HG02938 (cell line): ENCODE measurements around the gene CD9.
"Not testable (repeated sequence)": the region's sequence is repeated elsewhere in the genome, so short reads cannot be mapped to it uniquely, and the experiment has no call there.

ENCODE experiments used
- ATAC-seq: cut with Tn5 transposase; IDR thresholded peaks from one replicate; pipeline ENCODE4 v1.9.1; 2021; ENCODE audit warnings: mild to moderate bottlenecking, moderate library complexity; ENCODE audit not compliant: unreplicated experiment

Gene CD9

DNA sequence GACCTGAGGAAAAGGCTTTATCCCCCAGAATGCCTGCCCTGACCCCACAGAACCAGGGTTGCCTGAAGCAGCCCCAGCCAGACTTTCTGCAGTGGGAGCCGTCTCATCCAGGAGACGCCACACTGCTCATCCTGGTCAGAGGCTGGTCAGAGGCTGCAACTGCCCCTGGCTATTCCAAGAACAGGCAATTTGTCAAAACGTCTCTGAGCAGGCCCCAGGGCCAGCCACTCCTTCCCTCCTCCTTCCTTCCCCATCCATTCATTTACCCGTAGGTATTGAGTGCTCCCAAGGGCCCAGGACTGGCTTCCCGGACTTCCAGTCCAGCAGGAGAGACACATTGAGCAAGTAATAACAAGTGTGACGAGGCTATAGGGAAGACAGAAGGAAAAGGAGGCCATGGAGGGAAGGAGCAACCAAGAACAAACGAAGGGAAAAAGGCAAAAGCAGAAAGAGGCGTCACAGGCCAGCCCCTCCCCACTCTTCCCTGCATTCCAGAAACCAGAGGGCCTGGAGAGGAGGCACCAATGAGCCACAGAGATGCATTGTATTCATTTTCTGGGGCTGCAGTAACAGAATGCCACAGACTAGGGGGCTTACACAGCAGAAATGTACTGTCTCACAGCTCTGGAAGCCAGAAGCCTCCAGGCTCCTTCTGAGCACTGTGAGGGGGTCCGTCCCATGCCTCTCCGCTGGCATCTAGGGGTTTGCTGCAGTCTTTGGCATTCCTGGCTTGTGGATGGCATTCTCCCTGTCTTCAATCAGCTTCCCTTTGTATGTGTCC lies 21.0 kb upstream of the CD9 start:
- ATAC-seq = no peak

DNA sequence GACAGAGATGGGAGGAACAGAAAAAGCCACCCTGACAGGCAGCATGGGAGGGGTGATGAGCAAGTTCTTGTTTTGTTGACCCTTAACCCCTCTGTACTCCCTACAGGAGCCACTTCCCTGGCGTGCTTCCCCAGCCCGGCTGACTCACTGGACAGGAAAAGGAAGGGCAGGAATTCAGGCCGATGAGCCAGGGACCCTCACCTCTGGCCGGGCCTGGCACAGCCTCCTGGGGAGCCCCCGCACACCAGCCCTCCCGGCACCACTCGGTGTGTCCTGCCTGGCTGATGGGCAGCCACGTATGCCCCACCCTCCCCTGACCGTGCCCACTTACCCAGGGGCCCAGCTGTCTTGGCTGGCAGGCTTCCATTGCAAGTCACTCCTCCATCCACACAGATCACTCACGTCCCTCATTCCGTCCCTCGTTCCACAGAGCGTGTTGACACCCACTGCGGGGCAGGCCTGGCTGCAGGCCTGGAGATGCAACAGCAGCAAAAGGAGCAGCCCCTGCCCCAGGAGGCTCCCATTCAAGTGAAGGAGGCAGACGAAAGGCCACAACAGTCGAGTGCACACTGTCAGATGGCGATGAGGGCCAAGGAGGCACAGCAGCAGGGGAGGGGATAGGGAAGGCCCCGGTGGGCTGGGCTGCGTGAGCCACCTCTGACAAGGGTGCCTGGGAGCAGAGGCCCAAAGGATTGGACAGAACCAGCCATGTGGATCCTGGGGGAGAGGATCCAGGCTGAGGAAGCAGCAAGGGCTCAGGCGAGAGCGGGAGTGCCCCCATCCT lies 19.7 kb upstream of the CD9 start:
- ATAC-seq = no peak

DNA sequence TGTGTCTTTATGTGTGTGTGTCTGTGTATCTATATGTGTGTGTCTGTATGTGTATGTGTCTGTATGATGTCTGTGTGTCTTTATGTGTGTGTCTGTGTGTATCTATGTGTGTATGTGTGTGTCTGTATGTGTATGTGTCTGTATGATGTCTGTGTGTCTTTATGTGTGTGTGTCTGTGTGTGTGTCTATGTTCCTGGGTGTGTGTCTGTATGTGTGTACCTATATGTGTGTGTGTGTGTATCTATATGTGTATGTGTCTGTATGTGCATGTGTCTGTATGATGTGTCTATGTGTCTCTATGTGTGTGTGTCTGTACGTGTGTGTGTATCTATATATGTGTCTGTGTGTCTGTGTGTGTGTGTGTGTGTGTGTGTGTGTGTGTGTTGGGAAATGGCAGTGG lies 19.0 kb upstream of the CD9 start:
- no peak for ATAC-seq

DNA sequence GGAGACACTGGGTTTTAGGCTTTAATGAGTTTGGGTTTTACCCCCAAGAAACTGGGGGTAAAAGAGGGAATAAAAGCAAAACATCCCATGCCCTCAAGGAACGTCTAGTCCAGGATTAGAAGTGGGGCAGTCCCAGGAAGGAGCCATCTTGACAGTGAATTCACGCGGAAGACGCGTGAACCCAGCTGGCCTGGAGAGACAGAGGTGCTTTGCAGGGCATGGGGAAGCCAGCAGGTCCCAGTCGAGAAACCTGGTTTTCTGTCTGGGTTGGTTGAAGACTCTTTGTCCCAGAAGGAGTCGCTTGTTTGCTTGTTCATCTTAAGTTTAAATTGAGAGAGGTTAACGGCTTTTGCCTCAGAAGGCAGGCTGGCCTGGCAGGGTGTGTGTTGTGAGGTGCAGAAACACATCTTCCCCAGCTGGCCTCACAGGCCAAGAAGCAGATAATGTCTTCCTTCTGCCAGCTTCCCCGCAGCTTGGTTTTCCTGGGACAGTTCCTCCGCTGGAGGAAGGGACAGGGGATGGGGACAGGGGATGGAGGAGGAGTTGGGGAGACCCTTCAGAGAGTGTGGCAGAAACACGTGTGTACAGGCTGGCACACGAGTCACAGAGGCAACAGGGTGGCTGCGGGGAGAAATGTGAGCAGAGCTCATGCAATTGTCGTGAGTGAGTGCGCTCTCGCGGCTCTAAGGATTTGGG lies 18.5 kb upstream of the CD9 start:
- no peak for ATAC-seq

DNA sequence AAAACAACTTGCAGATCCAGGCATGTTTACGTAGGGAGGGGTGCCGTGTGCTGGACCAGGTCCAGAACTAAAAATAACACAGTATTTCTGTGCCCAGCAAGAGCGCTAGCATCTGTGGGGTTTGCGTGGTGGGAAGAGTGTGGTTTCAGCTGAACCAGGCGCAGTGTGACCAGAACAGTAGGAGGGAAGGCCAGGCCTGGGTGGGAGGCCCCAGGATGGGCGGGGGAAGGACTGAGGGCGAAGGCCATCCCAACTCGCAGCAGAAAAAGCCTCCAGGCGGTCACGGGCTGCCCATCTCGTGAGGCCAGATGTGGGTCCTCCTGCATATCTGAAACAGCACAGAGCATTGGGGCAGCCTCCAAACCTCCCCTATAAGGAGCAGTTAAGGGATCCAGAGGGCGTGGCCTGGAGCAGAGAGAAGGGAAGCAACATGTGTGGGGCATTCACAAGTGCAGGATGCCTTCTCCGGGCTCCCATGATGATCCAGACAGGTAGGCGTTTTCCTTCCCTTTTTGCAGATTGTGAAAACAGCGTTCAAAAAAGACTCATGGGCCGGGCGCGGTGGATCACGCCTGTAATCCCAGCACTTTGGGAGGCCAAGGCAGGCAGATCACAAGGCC lies 17.8 kb upstream of the CD9 start:
- no peak for ATAC-seq

DNA sequence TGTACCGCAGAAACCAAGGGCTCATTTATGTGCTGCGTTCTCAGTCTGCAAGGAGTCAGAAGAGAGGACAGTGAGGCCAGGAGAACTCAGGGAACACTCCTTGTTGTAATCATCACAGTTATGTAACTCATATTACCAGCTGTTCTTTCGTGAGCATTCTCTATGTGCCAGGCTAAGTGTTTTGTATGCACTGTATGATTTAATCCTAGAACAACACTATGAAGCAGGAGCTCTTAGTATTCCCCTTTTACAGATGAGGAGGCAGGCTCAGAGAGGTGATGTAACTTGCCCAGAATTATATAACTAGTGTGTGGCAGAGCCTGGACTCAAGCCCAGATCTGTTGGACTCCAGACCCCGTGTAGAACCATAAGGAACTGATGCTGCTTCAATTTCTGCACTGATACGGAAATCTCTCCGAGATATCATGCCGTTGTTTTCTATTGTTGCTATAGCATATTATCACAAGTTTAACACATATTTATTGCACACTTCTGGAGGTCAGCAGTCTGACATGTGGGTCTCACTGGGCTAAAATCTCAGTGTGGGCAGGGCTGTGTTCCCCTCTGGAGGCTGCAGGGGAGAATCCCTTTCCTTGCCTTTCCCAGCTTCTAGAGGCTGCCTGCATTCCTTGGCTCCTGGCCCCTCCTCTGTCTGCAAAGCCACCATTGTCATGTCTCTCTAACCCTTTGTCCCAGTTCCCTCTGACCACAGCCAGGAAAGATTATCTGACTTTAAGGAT lies 16.3 kb upstream of the CD9 start:
- ATAC-seq = no peak

DNA sequence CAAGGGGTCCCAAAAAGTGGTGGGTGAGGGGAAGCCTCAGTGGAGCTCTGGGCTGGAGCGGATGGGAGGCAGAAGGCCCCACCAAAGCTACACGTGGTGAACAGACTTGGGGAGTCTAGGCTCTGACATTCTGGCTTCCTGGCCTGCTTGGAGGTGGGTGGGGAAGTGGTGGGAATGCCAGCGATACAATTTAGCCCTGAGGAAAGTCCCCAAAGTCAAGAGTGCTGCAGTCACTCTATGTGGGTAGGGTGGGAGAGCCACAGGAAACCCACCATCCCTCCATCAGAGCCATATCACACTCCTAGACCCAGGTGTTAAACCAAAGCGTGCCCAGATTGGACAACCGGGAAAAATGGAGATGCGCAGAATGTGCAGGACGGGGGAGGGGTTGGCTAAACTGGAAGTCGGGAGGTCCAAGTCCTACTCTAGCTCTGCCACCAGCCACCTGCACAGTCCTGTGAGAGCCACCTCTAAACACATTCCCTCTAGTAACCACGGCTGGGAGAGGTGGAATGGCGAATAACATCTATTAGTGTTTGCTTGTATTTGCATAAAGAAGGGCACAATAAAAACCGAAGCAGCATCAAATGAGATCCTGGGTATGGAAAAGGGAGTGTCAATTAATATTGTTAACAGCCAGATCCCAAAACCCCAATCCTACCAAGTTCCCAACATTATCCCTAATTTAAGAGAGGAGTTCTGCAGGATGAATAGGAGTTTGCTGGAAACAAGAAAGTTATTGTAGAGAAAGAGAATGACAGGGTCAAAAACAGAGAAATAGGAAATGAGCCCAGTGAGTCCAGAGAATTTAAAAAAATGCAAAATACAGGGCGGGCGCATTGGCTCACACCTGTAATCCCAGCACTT lies 14.0 kb upstream of the CD9 start:
- ATAC-seq = no peak

DNA sequence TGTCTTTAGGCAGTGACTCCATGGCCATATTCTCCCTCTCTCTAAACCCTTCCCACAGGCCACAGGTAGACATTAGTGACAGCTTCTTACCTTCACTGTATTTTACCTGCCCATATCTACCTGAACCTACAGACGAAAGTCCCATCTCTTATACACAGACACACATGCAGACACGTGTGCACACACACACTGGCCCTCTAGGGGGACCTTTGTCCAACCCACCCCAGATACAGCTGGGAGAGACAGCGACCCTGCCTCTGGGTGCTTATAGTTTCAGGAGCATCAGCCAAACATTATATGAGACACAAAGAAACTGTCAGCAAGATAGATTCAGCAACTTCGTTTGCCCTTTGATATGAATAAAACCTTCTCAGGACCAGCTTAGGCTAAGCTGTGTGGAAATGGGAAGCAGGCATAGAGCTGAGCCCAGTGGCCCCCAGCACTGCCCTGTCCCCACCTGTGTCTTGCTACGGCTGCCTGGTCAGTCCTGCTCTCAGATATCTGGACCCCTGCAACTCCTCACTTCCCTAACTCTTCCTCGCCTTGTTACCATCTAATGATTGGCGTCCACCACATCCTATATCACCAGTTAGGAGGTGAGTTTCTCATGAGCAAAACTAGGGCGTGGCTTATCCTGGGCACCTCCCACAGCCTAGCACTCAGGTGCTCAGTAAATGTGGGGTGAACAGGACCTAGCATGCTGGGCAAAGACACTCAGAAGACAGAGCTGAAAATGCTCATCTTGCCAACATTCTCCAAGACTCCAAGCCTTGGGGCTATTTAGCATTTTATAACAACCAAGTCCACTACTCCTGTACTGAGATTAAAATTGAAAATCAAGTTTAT lies 12.0 kb upstream of the CD9 start:
- ATAC-seq = no peak

DNA sequence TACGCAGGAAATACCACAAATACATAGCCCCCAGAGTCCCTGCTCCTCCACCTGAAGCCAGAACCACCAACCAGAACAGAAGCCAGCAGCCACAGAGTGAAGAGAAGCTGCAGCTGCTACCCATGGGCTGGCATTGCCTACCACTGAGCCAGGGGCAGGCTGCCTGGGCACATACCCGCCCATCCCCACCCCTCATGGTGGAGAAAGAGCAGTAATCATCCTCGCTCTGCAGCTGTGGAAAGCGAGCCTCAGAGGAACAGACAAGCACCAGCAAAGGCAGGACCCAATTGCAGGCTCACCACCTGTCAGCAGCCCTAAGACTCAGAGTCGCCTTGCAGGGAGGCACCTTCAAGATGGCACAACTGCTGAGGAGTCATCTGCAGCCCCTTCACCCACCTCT lies 11.2 kb upstream of the CD9 start:
- no peak for ATAC-seq

DNA sequence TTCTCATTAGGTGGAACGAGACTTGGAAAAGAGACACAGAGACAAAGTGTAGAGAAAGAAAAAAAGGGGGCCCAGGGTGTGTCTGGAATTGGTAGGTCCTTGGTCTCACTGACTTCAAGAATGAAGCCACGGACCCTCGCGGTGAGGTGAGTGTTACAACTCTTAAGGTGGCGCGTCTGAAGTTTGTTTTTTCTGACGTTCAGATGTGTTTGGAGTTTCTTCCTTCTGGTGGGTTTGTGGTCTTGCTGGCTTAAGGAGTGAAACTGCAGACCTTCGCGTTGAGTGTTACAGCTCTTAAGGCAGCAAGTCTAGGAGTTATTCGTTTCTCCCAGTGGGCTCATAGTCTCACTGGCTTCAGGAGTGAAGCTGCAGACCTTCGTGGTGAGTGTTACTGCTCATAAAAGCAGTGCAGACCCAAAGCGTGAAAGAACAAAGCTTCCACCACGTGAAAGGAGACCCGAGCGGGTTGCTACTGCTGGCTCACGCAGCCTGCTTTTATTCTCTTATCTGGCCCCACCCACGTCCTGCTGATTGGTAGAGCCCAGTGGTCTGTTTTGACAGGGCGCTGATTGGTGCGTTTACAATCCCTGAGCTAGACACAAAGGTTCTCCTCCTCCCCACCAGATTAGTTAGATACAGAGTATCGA lies 10.1 kb upstream of the CD9 start:
- not testable (repeated sequence) for ATAC-seq

DNA sequence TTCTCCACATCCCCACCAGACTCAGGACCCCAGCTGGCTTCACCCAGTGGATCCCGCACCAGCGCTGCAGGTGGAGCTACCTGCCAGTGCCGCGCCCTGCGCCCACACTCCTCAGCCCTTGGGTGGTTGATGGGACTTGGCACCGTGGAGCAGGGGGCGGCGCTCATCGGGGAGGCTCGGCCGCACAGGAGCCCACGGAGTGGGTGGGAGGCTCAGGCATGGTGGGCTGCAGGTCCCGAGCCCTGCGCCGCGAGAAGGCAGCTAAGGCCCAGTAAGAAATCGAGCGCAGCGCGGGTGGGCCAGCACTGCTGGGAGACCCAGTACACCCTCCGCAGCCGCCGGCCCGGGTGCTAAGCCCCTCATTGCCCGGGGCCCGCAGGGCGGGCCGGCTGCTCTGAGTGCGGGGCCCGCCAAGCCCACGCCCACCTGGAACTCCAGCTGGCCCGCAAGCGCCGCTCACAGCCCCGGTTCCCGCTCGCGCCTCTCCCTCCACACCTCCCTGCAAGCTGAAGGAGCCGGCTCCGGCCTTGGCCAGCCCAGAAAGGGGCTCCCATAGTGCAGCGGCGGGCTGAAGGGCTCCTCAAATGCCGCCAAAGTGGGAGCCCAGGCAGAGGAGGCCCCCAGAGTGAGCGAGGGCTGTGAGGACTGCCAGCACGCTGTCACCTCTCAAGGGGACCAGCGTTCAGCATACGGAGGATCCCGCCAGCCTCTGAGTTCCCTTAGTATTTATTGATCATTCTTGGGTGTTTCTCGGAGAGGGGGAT lies 9.3 kb upstream of the CD9 start:
- ATAC-seq = not testable (repeated sequence)

DNA sequence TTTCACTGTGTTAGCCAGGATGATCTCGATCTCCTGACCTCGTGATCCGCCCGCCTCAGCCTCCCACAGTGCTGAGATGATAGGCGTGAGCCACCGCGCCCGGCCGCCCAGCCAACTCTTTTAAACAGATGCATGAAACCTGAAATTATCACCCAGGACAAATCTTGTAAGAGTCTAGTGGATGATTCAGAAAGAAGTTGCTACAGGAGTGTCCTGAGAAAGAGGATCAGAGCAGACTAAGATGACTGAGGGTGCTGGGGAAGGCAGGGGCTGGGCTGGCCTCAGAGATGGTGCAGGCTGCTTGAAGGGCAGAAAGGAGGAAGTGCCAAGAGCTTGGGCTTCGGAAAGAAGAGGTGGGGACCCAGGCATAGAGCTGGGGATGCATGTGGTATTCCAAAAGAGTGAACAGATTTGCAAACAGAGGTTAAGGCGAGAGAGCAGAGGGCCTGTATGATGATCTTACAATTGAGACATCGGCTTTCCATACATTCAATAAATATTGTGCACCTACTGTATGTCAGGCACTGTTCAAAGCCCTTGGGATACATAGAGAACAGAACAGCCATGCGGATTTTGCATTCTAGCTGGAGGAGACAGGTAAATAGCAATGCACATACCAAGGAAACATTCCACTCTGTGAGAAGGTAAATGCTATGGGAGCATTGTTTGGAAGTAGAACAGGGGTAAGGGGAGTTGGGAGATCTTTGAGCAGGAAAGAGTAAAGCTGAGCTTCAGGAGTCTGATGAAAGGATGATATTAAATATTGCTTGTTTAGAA lies 7.4 kb upstream of the CD9 start:
- no peak for ATAC-seq

DNA sequence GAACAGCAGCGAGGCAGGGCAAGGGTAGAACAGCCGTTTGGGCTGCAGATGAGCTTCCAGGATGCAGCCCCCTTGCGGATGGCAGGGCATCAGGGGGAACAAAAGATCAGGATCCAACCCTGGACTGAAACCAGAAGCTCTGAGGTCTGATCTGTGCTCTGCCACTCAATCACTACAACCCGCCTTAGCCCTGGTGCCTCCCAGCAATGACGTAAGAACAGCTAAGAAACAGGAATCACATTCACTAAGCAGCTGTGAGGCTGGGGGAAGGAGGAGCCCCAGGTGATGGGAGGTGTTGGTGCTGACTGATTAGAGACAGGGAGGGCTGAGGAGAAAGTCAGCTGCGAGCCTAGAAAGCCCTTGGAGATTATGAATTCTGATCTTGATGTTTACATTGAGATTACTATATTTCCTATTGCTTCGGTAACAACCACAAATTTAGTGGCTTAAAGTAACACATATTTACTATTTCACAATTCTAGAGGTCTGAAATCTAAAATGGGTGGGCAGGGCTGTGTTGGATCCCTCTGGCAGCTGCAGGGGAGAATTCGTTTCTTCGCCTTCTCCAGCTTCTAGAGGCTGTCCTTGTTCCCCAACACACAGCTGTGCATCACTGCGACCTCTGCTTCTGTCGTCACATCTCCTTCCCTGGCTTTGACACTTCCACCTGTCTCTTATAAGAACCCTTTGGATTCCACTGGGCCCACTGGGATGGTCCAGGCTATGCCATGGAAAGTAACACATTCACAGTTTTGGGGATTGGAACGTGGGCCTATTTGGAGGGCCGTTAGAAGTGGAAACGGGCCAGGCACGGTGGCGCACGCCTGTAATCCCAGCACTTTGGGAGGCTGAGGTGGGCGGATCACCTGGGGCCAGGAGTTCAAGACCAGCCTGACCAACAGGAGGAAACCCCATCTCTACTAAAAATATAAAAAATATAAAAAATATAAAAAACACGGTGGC lies 6.1 kb upstream of the CD9 start:
- no peak for ATAC-seq

DNA sequence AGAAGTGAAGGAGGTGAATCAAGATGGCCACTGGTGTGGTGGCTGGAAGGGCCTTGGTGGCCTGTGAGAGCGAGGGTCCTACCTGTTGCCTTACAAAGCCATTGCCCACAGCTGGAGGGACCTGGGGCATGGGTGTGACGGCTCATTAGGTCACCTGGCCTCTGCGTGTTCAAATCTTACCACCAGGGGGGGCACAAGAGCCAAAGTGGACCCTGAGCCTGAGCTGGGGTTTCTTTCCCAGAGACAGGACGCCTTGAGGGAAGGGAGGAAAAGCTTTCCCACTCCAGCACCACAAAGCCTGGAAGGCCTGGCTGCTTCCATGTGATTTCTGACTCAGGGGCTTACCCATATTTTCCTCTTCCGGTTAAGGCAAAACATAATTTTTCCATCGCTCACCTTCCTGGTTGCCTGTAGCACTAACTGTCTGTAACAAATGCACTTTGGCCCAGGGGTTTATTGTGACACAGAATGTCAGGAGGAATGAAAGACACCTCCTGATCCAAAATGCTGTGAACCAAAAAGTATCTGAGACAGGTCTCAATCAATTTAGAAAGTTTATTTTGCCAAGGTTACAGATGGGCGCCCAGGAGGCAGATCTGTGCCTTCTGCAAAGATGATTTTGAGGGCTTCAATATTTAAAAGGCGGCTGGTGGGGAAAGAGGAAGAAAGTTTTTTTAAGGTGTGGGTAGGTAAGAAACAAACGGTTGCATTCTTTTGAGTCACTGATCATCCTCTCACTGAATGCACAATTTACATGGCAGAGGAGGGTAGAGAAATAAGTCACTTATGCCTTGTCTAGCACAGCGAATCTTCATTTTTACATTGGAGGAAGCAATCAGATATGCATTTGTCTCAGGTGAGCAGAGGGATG lies 4.3 kb upstream of the CD9 start:
- ATAC-seq = no peak

DNA sequence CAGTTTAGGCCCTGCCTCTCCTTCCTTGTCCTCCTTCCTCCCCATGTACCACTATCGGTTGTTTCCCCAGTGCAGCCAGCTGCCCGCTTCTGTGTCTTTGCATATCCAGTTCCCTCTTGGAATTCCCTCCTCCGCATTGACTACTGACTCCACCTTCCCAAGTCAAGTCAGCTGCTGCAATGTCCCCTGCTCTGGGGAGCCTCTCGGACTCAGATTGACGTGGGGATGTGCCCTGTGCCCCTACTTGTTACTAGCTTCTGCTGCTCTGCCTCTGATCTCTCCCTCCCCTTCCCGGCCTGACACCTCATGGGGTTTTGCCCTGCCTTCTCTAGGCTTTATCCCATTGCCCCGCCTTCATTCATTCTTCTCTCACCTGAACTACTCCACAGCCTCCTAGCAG lies 2.1 kb upstream of the CD9 start:
- no peak for ATAC-seq
